Motor neuron (in vitro differentiated cells): ENCODE data around the gene MRI1. TPM values are rescaled to one million over a fixed set of nuclear protein-coding genes. Genes with fewer than 3 reads are reported as not detected.

ENCODE experiments used
- ATAC-seq, 8 experiments: fragments of 200-7000 bp; cut with Tn5 transposase; replicated peaks in 6 of 8; 2 replicates each; pipeline ENCODE4 v1.8.0; 2021; ENCODE audit warnings: mild to moderate bottlenecking in 8 of 8, moderate library complexity in 8 of 8
- H3K27ac ChIP-seq, 2 donors: fragments of 250-450 bp; sonication (Bioruptor Pico); 2 replicates each; pipeline ENCODE4 v1.9.0; 2021; ENCODE audit warnings: antibody characterized with exemption in 2 of 2, mild to moderate bottlenecking in 2 of 2, moderate library complexity in 1 of 2
- H3K4me1 ChIP-seq, 2 donors: fragments of 250-450 bp; sonication (Bioruptor Pico); replicated peaks in 1 of 2; 2 replicates each; pipeline ENCODE4 v1.6.1; 2021; ENCODE audit warnings: antibody characterized with exemption in 2 of 2, mild to moderate bottlenecking in 2 of 2, moderate library complexity in 1 of 2
- H3K4me3 ChIP-seq, 5 donors: fragments of 250-450 bp; sonication (Bioruptor Pico); 2 replicates each; pipeline ENCODE4 v1.9.0; 2021; ENCODE audit warnings: antibody characterized with exemption in 5 of 5, mild to moderate bottlenecking in 5 of 5, moderate library complexity in 4 of 5
- WGBS, 10 experiments: fragments of 450-650 bp; shearing (Covaris generic); methylation state at CpG; one replicate each; pipeline ENCODE4 v1.0.0; 2022; 5-methylcytosine and 5-hydroxymethylcytosine counted together
- in situ Hi-C, 9 experiments: fragments of 400-800 bp; cut with MboI; loops; one replicate each; pipeline ENCODE4 v1.15.0; 2021; ENCODE audit warnings: low sequenced_read_pairs in 9 of 9, low pct_unique_long_range_greater_than_20kb in 2 of 9; ENCODE audit not compliant: unreplicated experiment in 9 of 9
- total RNA-seq, 8 experiments: library from RNA; unstranded; fragments of 300-600 nt; gene quantifications; 2 replicates each; pipeline versions ENCODE4 v1.2.3 to v1.2.4, GENCODE V29; 2022

MRI1 gene
- total RNA-seq = 10 to 100 TPM; 12.2 to 40.1 (median 20.5) TPM

DNA sequence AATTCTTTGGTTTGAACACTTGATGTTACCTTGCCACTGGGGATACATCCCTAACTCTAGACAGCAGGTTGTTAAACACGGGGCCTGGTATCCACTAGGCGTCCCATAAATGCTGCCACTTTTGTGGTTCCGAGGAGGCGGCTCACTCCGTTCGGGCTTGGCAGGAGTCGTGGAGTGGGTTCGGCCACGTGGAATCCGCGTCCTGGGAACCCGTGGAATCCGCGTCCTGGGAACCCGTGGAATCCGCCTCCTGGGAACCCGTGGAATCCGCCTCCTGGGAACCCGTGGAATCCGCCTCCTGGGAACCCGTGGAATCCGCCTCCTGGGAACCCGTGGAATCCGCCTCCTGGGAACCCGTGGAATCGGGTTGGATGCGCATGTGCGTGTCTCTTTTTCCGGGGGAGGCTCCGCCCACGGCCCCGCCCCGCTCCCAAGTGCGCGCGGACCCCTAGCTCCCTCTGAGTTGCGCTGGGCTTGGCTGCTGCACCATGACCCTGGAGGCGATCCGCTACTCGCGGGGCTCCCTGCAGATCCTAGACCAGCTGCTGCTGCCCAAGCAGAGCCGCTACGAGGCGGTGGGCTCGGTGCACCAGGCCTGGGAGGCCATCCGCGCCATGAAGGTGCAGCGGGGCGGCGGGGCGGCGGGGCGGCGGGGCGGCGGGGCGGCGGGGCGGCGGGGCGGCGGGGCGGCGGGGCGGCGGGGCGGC is at the start of gene MRI1:
TSS of gene MRI1 (plus strand) at position 422 of the 707 bp plus-strand sequence. CDS start at position 489, 67 bp downstream.
- in situ Hi-C loops = no loop called here
- Histone ChIP-seq H3K4me1 (peaks cover 5 to 7% of the 10 kb centered on the region in 2 donors), H3K4me3 (peak within 1 kb of the TSS; percentile 44 to 94 (median 83)), H3K27ac (peak within 1 kb of the TSS in 1 of 2 donors; percentile 79)
- peak; percentile 74 to 93 (median 90) for ATAC-seq
- WGBS, 10 experiments = 28 to 83% (median 63%) methylated on average over 4 to 11 of the region's 67 CpGs; no CpG with 5 or more reads in 5 of the 10 experiments

DNA sequence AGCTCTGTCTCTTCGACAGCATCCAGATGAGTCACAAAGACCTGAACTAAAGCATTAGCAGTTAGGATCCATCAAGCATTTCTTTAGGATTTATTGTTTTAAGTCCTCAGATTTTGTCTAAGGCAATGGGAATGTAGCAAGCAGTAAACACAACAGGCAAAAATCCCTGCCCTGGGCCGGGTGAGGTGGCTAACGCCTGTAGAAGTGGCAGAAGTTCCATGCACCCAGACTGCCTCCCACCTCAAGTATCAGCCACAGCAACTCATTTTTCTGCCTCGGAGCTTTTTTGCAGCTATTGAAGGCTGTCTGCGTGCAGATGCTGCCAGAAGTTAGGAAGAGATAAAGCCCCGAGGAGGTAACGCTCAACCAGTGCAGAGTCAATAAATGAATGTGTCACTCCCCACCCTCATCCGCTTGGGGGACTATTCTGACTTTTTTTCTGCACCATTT is 47.1 kb upstream of the MRI1 start:
- Histone ChIP-seq H3K4me3 (no peak overlapping the region), H3K4me1 (peaks cover 0 to 2% of the 10 kb centered on the region in 2 donors), H3K27ac (no peak overlapping the region)
- WGBS, 10 experiments = 20 to 89% (median 69%) methylated on average over 1 to 7 of the region's 8 CpGs
- in situ Hi-C loops = loop anchor here in 5 of 9 experiments (10.0 to 25.0 kb wide), 4 partner anchors 105 to 430 kb away; no protein-coding TSS in a partner anchor
- no peak for ATAC-seq

DNA sequence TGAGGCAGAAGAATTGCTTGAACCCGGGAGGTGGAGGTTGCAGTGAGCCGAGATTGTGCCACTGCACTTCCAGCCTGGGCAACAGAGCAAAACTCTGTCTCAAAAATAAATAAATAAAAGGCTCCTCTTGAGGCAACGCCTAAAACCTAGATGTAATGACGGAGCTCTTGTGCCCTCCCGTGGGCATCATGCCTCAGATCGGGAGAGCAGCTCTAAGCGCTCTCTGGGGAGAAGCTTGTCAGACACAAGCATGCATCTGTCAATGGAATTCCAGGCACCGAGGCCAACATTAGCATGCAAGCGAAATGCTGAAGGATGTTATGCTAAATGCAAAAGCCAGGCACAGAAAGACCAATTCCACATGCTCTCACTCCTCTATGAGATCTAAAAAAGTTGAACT is 45.6 kb upstream of the MRI1 start:
- 0 to 40% (median 9%) methylated on average over 1 to 9 of the region's 9 CpGs; no CpG with 5 or more reads in 3 of the 10 experiments for WGBS, 10 experiments
- Histone ChIP-seq H3K4me1 (peaks cover 0 to 2% of the 10 kb centered on the region in 2 donors), H3K27ac (no peak overlapping the region), H3K4me3 (no peak overlapping the region)
- ATAC-seq = peak; percentile 83 to 99 (median 98)
- in situ Hi-C loops = loop anchor here in 5 of 9 experiments (10.0 to 25.0 kb wide), 4 partner anchors 106 to 431 kb away; no protein-coding TSS in a partner anchor

DNA sequence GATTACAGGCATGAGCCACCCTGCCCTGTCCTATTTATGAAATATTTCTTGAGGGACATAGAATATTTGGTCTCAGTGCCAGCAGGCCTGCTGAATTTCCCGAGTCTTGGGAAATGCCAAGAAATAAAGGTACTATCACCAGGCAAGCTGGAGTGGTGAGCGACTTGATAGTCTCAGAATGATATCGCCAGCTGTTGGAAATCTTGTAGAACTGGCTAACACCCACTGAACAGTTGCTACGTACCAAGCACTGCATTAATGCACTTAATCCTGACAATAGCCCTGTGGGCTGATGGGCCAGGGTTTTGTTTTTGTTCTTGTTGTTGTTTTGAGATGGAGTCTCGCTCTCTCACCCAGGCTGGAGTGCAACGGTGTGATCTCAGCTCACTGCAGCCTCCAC is 42.2 kb upstream of the MRI1 start:
- in situ Hi-C loops = loop anchor here in 4 of 9 experiments (10.0 to 25.0 kb wide), 3 partner anchors 110 to 447 kb away; no protein-coding TSS in a partner anchor
- Histone ChIP-seq H3K4me1 (peaks cover 0 to 2% of the 10 kb centered on the region in 2 donors), H3K4me3 (no peak overlapping the region), H3K27ac (no peak overlapping the region)
- ATAC-seq = no peak
- 40 to 100% (median 90%) methylated on average over 1 to 3 of the region's 6 CpGs; no CpG with 5 or more reads in 3 of the 10 experiments for WGBS, 10 experiments

DNA sequence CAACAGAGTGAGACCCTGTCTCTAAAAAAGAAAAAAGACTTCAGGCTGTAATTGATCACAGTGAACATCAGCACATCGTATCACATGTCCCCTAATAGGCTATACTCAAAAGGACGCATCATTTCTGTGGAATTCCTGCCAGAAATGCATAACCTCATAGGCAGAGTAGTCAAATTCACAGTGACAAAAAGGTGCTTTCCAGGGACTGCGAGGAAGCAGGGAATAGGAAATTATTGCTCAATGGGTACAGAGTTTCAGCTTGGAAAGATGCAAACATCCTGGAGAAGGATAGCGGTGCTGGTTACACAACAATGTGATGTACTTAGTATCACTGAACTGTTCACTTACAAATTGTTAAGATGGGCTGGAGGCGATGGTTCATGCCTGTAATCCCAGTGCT is 41.1 kb upstream of the MRI1 start:
- Histone ChIP-seq H3K4me1 (peaks cover 0 to 2% of the 10 kb centered on the region in 2 donors), H3K27ac (no peak overlapping the region), H3K4me3 (no peak overlapping the region)
- in situ Hi-C loops = loop anchor here in 4 of 9 experiments (10.0 to 25.0 kb wide), 3 partner anchors 111 to 448 kb away; no protein-coding TSS in a partner anchor
- 51 to 100% (median 94%) methylated on average over 1 to 5 of the region's 5 CpGs; no CpG with 5 or more reads in 2 of the 10 experiments for WGBS, 10 experiments
- ATAC-seq = peak in 1 of 8 experiments; percentile 50

DNA sequence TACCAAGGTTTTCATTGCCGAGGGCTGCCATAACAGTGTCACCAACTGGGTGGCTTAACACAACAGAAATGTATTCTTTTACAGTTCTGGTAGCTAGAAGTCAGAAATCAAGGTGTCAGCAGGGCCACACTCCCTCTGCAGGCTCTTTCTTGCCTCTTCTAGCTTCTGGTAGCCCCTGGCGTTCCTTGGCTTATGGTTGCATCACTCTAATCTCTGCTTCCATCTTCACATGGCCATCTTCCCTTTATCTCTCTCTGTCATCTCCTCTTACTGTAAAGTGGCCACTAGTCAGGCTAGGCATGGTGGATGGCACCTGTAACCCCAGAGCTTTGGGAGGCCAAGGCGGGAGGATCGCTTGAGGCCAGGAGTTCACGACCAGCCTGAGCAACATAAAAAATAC is 38.0 kb upstream of the MRI1 start:
- Histone ChIP-seq H3K27ac (no peak overlapping the region), H3K4me3 (no peak overlapping the region), H3K4me1 (peaks cover 6% of the 10 kb centered on the region in 2 donors)
- in situ Hi-C loops = loop anchor here in 1 of 9 experiments (10.0 kb wide), 1 partner anchor 452 kb away; no protein-coding TSS in a partner anchor
- ATAC-seq = no peak
- whole genome bisulfite sequencing, 10 experiments = 78 to 100% (median 94%) methylated on average over 1 to 4 of the region's 5 CpGs; no CpG with 5 or more reads in 1 of the 10 experiments

DNA sequence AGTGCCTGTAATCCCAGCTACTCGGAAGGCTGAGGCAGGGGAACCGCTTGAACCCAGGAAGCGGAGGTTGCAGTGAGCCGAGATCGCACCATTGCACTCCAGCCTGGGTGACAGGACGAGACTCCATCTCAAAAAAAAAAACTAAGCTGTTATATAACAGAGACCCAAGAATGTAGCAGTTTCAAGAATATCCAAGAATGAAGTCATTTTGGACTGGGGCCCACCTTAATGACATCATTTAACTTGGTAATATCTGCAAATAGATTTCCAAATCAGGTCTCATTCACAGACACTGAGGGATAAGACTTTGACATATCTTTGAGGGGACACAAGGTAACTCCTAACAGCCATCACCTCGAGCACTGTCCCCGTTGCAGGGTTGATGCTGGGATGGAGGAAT is 36.5 kb upstream of the MRI1 start:
- no peak overlapping the region for H3K4me3 ChIP-seq
- peaks cover 8 to 10% of the 10 kb centered on the region in 2 donors for H3K4me1 ChIP-seq
- H3K27ac ChIP-seq = no peak overlapping the region
- in situ Hi-C loops = loop anchor here in 1 of 9 experiments (10.0 kb wide), 1 partner anchor 453 kb away; no protein-coding TSS in a partner anchor
- no peak for ATAC-seq
- 23 to 100% (median 64%) methylated on average over 1 to 6 of the region's 8 CpGs; no CpG with 5 or more reads in 3 of the 10 experiments for WGBS, 10 experiments

DNA sequence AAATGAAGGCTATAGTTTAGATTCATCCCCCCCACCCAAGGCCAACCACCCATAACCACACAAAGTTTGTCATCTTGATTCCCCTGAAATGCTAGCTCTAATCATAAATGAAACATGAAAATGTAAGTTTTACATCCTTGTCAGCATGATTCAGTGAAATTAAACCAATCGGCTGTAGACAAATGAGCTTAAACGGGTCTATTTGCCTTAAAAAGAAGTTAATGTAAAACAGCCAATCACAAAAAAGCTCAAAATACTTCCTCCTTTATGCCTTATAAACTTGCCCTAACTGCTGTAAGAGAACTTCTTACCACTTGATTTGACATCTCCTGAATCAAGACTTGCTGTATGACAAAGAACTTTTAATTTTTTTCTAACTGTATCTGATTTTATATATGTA is 34.5 kb upstream of the MRI1 start:
- H3K4me1 ChIP-seq = peaks cover 8 to 10% of the 10 kb centered on the region in 2 donors
- H3K4me3 ChIP-seq = no peak overlapping the region
- 12 to 100% (median 79%) methylated on average over 1 to 2 of the region's 2 CpGs; no CpG with 5 or more reads in 3 of the 10 experiments for WGBS, 10 experiments
- in situ Hi-C loops = loop anchor here in 1 of 9 experiments (10.0 kb wide), 1 partner anchor 455 kb away; no protein-coding TSS in a partner anchor
- no peak for ATAC-seq
- H3K27ac ChIP-seq = no peak overlapping the region

DNA sequence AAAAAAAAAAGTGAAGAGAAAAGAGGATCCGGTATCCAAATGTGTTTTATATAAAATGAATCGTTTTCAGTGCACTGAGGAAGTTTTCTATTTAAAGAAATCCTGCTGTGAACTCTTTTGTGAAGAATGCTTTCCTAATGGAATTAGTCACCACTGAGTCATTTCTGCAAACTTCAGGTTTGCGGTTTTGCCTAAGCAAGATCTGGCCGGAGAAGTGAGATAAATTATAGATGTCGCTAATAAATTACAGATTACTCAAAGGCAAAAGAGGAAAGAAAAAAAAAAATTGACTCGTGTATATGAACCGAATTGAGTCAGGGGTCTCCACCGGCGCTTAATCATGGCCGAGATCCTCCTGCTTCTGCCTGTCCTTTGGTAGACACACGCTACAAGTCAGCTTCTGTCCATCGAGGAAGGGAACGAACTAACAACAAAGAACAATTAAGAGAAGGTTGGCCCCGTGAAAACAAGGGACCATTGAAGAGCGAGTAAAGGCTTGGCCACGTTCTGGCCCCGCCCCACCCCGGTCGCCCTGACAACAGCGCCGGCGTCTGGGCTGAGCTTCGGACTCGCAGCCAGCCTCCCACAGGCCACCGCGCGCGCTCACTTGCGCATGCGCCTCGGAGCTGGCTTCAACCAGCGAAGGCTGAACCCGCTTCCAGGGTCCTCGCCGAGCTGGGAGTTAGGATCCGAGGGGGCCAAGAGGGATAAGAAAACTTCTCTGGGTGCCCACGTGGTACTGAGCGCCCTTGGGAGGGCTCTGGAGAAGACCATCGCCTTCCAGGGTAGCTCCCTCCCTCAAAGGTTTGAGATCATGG is 33.0 kb upstream of the MRI1 start:
- ATAC-seq = peak; percentile 98 to 100 (median 99)
- 0 to 9% (median 3%) methylated on average over 4 to 26 of the region's 39 CpGs for WGBS, 10 experiments
- H3K4me1 ChIP-seq = peaks cover 8 to 10% of the 10 kb centered on the region in 2 donors
- H3K27ac ChIP-seq = peak overlapping the region; percentile 76 to 82
- in situ Hi-C loops = no loop called here
- H3K4me3 ChIP-seq = peak overlapping the region; percentile 42 to 53 (median 44)

DNA sequence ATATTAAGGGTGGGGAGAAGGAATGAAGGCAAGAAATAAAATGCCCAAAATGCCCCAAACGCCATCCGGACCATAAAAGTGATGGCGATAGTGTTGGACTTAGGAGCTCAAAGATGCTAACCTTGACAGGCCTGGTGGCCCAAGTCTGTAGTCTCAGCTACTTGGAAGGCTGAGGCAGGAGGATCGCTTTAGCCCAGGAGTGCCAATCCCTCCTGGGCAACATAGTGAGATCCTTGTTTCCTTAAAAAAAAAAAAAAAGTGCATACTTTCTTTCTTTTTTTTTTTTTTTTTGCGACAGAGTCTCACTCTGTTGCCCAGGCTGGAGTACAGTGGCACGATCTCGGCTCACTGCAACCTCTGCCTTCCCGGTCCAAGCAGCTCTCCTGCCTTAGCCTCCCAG is 32.0 kb upstream of the MRI1 start:
- WGBS, 10 experiments = 75 to 100% (median 93%) methylated on average over 1 to 7 of the region's 8 CpGs; no CpG with 5 or more reads in 5 of the 10 experiments
- no peak for ATAC-seq
- H3K4me3 ChIP-seq = peak overlapping the region; percentile 42 to 53 (median 44)
- H3K4me1 ChIP-seq = peaks cover 8 to 10% of the 10 kb centered on the region in 2 donors
- H3K27ac ChIP-seq = no peak overlapping the region
- in situ Hi-C loops = no loop called here

DNA sequence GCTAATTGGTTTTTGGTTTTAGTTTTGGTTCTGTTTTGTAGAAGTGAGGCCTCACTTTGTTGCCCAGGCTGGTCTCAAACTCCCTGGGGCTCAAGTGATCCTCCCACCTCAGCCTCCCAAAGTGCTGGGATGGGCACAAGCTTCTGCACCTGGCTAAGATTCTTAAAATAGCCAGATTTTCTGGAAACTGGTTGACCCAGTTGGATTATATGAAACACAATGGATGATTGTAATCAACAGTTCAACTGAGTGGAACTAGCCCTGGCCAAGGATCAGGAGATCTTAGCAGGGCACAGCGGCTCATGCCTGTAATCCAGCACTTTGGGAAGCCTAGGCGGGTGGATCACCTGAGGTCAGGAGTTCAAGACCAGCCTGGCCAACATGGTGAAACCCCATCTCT is 29.6 kb upstream of the MRI1 start:
- Histone ChIP-seq H3K4me1 (peaks cover 8 to 10% of the 10 kb centered on the region in 2 donors), H3K4me3 (no peak overlapping the region), H3K27ac (no peak overlapping the region)
- WGBS, 10 experiments = 93% methylated on average over 2 of the region's 2 CpGs; no CpG with 5 or more reads in 9 of the 10 experiments
- no peak for ATAC-seq
- in situ Hi-C loops = no loop called here

DNA sequence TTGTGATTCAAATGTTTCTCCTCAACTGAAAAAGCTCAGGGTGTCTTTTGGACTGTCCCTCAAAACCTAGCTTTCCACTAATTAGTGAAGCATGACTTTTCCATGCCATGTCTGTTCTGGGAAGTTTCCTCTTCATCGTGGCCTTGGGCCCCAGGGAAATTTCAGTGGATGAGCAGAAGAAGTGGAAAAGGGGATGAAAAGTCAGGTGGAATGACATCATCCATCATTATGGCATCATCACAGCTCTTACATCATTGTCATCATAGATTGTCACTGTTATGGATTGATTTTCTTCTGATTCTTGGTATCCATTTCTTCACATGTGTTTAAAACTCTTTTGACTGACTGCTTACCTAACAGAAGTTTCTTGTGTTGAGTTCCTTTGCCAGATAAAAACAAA is 26.2 kb upstream of the MRI1 start:
- in situ Hi-C loops = no loop called here
- Histone ChIP-seq H3K27ac (no peak overlapping the region), H3K4me1 (no peaks in the 10 kb centered on the region), H3K4me3 (no peak overlapping the region)
- no peak for ATAC-seq
- 60 to 100% (median 86%) methylated on average over 1 of the region's 1 CpG; no CpG with 5 or more reads in 6 of the 10 experiments for WGBS, 10 experiments
